GM12891 (cell line): ENCODE data around the gene NFIL3.
"Not testable (repeated sequence)": the region's sequence is repeated elsewhere in the genome, so short reads cannot be mapped to it uniquely, and the experiment has no call there.

ENCODE experiments used
- DNase-seq: peaks from one replicate; pipeline ENCODE4 v3.0.0; 2011; ENCODE audit warnings: low spot score; ENCODE audit not compliant: insufficient read length
- FAIRE-seq: peaks from 2 replicates; lab custom pipeline; 2011; peaks lifted over from hg19 to GRCh38; lab: Jason Lieb, UNC
- PAX5 ChIP-seq: IDR thresholded peaks from 2 replicates; pipeline ENCODE4 v1.6.1; 2011; ENCODE audit warnings: low read length, moderate library complexity, mild to moderate bottlenecking; ENCODE audit not compliant: insufficient read depth, severe bottlenecking
- POLR2A ChIP-seq: IDR thresholded peaks from 2 replicates; pipeline ENCODE4 v1.6.1; 2011; ENCODE audit warnings: low read depth, low read length, control low read depth
- POLR2AphosphoS5 ChIP-seq: IDR thresholded peaks from 2 replicates; pipeline ENCODE4 v1.6.1; 2011; ENCODE audit warnings: low read depth, low read length, control low read depth
- POU2F2 ChIP-seq: IDR thresholded peaks from 2 replicates; pipeline ENCODE4 v1.6.1; 2011; ENCODE audit warnings: low read depth, mild to moderate bottlenecking, control low read depth, low read length, moderate library complexity
- SPI1 ChIP-seq: IDR thresholded peaks from 2 replicates; pipeline ENCODE4 v1.6.1; 2011; ENCODE audit warnings: low read depth, low read length, control low read depth
- TAF1 ChIP-seq: IDR thresholded peaks from 2 replicates; pipeline ENCODE4 v1.6.1; 2011; ENCODE audit warnings: low read depth, low read length, control low read depth

Gene NFIL3

GRCh38 chr9:91395553-91396471 lies 27.8 kb downstream of the NFIL3 start:
- TF ChIP-seq POU2F2, result no peak
- no peak for TF ChIP-seq TAF1
- TF ChIP-seq POLR2AphosphoS5, result no peak
- TF ChIP-seq POLR2A, result no peak
- no peak for TF ChIP-seq SPI1
- TF ChIP-seq PAX5, result no peak
- FAIRE-seq (no peak), DNase-seq (peak; percentile 12)

GRCh38 chr9:91395106-91395552 lies 28.5 kb downstream of the NFIL3 start:
- DNase-seq (no peak), FAIRE-seq (no peak)
- TF ChIP-seq PAX5 (no peak), POLR2AphosphoS5 (no peak), SPI1 (no peak), POLR2A (no peak), TAF1 (no peak), POU2F2 (no peak)

GRCh38 chr9:91393826-91394225 lies 29.8 kb downstream of the NFIL3 start:
- TF ChIP-seq SPI1 (no peak), PAX5 (no peak), POLR2AphosphoS5 (no peak), POLR2A (no peak), POU2F2 (no peak), TAF1 (no peak)
- no peak for FAIRE-seq
- no peak for DNase-seq

GRCh38 chr9:91392435-91392834 lies 31.2 kb downstream of the NFIL3 start:
- DNase-seq, result no peak
- FAIRE-seq, result no peak

GRCh38 chr9:91391818-91392217 lies 31.8 kb downstream of the NFIL3 start:
- DNase-seq (no peak), FAIRE-seq (no peak)
- TF ChIP-seq PAX5, result no peak
- TF ChIP-seq POLR2AphosphoS5, result no peak
- no peak for TF ChIP-seq POLR2A
- no peak for TF ChIP-seq POU2F2
- no peak for TF ChIP-seq SPI1
- TF ChIP-seq TAF1, result no peak

More at GRCh38 chr9:91392435-91392834, 31.2 kb downstream of the NFIL3 start:
- TF ChIP-seq POLR2A, result no peak

GRCh38 chr9:91391412-91391811 lies 32.2 kb downstream of the NFIL3 start:
- FAIRE-seq, result no peak

GRCh38 chr9:91389686-91390085 lies 33.9 kb downstream of the NFIL3 start:
- not testable (repeated sequence) for FAIRE-seq, DNase-seq

More at GRCh38 chr9:91391412-91391811, 32.2 kb downstream of the NFIL3 start:
- DNase-seq, result no peak
- TF ChIP-seq POLR2A, result no peak
- TF ChIP-seq TAF1, result no peak
- no peak for TF ChIP-seq PAX5
- no peak for TF ChIP-seq SPI1
- no peak for TF ChIP-seq POU2F2
- no peak for TF ChIP-seq POLR2AphosphoS5

GRCh38 chr9:91386765-91387164 lies 36.9 kb downstream of the NFIL3 start:
- TF ChIP-seq TAF1, result no peak
- TF ChIP-seq POLR2A, result no peak
- TF ChIP-seq SPI1, result no peak
- FAIRE-seq (no peak), DNase-seq (no peak)

GRCh38 chr9:91384954-91385353 lies 38.7 kb downstream of the NFIL3 start:
- DNase-seq (no peak), FAIRE-seq (no peak)
- TF ChIP-seq TAF1 (no peak), POU2F2 (no peak), POLR2AphosphoS5 (no peak)

- DNase-seq (no peak), FAIRE-seq (no peak)
- no peak for TF ChIP-seq POLR2A
Observed at GRCh38 chr9:91383577-91383976, 40.1 kb downstream of the NFIL3 start.

GRCh38 chr9:91382298-91382697 lies 41.3 kb downstream of the NFIL3 start:
- DNase-seq (no peak), FAIRE-seq (no peak)
- TF ChIP-seq POLR2A (no peak), TAF1 (no peak), PAX5 (no peak), POU2F2 (no peak), SPI1 (no peak), POLR2AphosphoS5 (no peak)
